Measurements from ENCODE around the gene UAP1L1. TPM values are rescaled to one million over a fixed set of nuclear protein-coding genes. Genes with fewer than 3 reads are reported as not detected.

The UAP1L1 gene
- total RNA-seq, 4 donors from 2014 or later, result 3.6 to 5.8 (median 5.0) TPM

DNA sequence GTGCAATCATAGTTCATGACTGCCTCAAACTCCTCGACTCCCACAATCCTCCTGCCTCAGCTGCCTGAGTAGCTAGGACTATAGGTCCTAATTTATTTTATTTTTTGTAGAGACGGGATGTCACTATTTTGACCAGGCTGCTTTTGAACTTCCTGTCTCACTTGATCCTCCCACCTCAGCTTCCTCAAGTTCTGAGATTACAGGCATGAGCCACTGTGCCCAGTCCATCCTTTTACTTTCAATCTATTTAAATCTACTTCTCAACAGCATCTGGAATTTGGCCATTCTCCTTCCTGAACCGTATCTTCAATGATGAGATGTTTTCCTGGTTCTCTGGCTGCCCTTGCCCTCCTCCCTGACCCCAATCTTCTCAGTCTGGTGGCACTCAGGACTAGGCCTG is 49.5 kb downstream of the UAP1L1 start:
- WGBS, result 57% methylated on average over 3 of the region's 3 CpGs
- no peak overlapping the region for H3K4me3 ChIP-seq

GRCh38 chr9:137127301-137128157 is 50.2 kb downstream of the UAP1L1 start:
- peak overlapping the region in 3 of 4 donors; percentile 19 to 43 (median 30) for H3K4me3 ChIP-seq
- TF ChIP-seq POLR2A (IDR thresholded peaks at IDR 0.05; ENCODE audit: low read depth), result no peak
- TF ChIP-seq, protein P1, sequence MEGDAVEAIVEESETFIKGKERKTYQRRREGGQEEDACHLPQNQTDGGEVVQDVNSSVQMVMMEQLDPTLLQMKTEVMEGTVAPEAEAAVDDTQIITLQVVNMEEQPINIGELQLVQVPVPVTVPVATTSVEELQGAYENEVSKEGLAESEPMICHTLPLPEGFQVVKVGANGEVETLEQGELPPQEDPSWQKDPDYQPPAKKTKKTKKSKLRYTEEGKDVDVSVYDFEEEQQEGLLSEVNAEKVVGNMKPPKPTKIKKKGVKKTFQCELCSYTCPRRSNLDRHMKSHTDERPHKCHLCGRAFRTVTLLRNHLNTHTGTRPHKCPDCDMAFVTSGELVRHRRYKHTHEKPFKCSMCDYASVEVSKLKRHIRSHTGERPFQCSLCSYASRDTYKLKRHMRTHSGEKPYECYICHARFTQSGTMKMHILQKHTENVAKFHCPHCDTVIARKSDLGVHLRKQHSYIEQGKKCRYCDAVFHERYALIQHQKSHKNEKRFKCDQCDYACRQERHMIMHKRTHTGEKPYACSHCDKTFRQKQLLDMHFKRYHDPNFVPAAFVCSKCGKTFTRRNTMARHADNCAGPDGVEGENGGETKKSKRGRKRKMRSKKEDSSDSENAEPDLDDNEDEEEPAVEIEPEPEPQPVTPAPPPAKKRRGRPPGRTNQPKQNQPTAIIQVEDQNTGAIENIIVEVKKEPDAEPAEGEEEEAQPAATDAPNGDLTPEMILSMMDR (IDR thresholded peaks at IDR 0.05), result no peak
- no peak for TF ChIP-seq POLR2AphosphoS5 (IDR thresholded peaks at IDR 0.05)
- no peak for TF ChIP-seq EP300 (IDR thresholded peaks at IDR 0.05)
- H3K9me3 ChIP-seq, result peaks cover 0 to 14% (median 6%) of the 10 kb centered on the region in 4 donors
- H3K36me3 ChIP-seq, result no peaks in the 10 kb centered on the region
- DNase-seq (ENCODE audit: extremely low spot score), result no peak
- intact Hi-C loops (cut with DNase I), result no loop called here
- peaks cover 17 to 38% (median 32%) of the 10 kb centered on the region in 4 donors for H3K4me1 ChIP-seq
- H3K27me3 ChIP-seq, result peaks cover 0 to 25% (median 3%) of the 10 kb centered on the region in 4 donors
- WGBS, result 61% methylated on average over 24 of the region's 24 CpGs
- peak overlapping the region in 2 of 4 donors; percentile 29 to 30 for H3K27ac ChIP-seq (replicated peaks in 1 of 4)

More for the DNA sequence above, 49.5 kb downstream of the UAP1L1 start:
- H3K27me3 ChIP-seq, result peaks cover 0 to 18% (median 3%) of the 10 kb centered on the region in 4 donors
- no peak for TF ChIP-seq EP300 (IDR thresholded peaks at IDR 0.05)
- TF ChIP-seq, protein P1 (IDR thresholded peaks at IDR 0.05), result no peak
- TF ChIP-seq POLR2AphosphoS5 (IDR thresholded peaks at IDR 0.05), result no peak
- no peak for TF ChIP-seq POLR2A (IDR thresholded peaks at IDR 0.05; ENCODE audit: low read depth)
- no peak for DNase-seq (ENCODE audit: extremely low spot score)
- no peaks in the 10 kb centered on the region for H3K36me3 ChIP-seq
- H3K9me3 ChIP-seq, result peaks cover 0 to 11% (median 6%) of the 10 kb centered on the region in 4 donors
- intact Hi-C loops (cut with DNase I), result no loop called here
- peaks cover 17 to 38% (median 32%) of the 10 kb centered on the region in 4 donors for H3K4me1 ChIP-seq
- H3K27ac ChIP-seq (replicated peaks in 1 of 4), result peak overlapping the region in 2 of 4 donors; percentile 29 to 30

GRCh38 chr9:137128158-137128861 is 51.0 kb downstream of the UAP1L1 start:
- Histone ChIP-seq H3K4me1 (peaks cover 17 to 38% (median 32%) of the 10 kb centered on the region in 4 donors), H3K4me3 (peak overlapping the region in 2 of 4 donors; percentile 63 to 66), H3K27me3 (peaks cover 0 to 31% (median 3%) of the 10 kb centered on the region in 4 donors), H3K27ac (replicated peaks in 1 of 4) (no peak overlapping the region), H3K9me3 (peaks cover 0 to 14% (median 6%) of the 10 kb centered on the region in 4 donors), H3K36me3 (no peaks in the 10 kb centered on the region)
- no peak for DNase-seq (ENCODE audit: extremely low spot score)
- intact Hi-C loops (cut with DNase I), result no loop called here
- WGBS, result 70% methylated on average over 19 of the region's 19 CpGs
- TF ChIP-seq, protein P1 (IDR thresholded peaks at IDR 0.05), result no peak
- TF ChIP-seq POLR2AphosphoS5 (IDR thresholded peaks at IDR 0.05) (no peak), EP300 (IDR thresholded peaks at IDR 0.05) (no peak), POLR2A (IDR thresholded peaks at IDR 0.05; ENCODE audit: low read depth) (no peak)

DNA sequence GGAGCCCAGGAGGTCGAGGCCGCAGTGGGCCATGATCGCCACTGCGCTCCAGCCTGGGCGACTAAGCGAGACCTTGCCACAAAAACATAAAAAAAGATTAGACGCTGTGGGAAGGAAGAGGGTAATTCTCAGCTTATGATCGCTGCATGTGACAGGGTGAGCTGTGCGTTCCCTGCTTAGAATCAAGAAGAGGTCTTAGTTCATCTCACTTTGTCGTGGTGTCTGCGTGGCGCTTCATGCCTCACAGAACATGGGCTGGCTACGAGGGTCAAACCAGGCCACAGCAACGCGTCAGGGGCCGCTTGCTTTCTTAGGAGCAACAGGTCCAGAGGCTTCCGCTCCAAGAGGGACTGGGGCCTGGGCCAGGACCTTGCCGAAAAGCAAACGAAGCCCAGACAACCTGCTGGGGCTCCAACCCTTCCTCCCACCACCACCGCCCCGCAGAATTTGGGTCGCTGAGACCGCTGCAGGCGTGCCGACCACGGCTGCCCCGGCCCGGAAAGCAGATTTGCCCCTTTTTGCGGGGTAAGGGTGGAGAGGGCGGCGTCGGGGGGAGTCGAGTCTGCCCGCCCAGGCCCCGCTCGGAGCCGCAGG is 51.6 kb downstream of the UAP1L1 start:
- Histone ChIP-seq H3K4me1 (peaks cover 17 to 38% (median 32%) of the 10 kb centered on the region in 4 donors), H3K36me3 (no peaks in the 10 kb centered on the region), H3K27me3 (peaks cover 0 to 38% (median 5%) of the 10 kb centered on the region in 4 donors), H3K4me3 (peak overlapping the region; percentile 63 to 73 (median 67)), H3K9me3 (peaks cover 0 to 14% (median 6%) of the 10 kb centered on the region in 4 donors), H3K27ac (replicated peaks in 1 of 4) (peak overlapping the region; percentile 54 to 76 (median 62))
- DNase-seq (ENCODE audit: extremely low spot score), result no peak
- intact Hi-C loops (cut with DNase I), result no loop called here
- WGBS, result 37% methylated on average over 26 of the region's 37 CpGs
- no peak for TF ChIP-seq POLR2A (IDR thresholded peaks at IDR 0.05; ENCODE audit: low read depth)
- TF ChIP-seq, protein P1 (IDR thresholded peaks at IDR 0.05), result no peak
- no peak for TF ChIP-seq EP300 (IDR thresholded peaks at IDR 0.05)
- no peak for TF ChIP-seq POLR2AphosphoS5 (IDR thresholded peaks at IDR 0.05)

Measured in esophagus muscularis mucosa (tissue), 4 donors.